HepG2 (cell line): Measurements from ENCODE around the gene CRIP1. TPM values are rescaled to one million over a fixed set of nuclear protein-coding genes. Genes with fewer than 3 reads are reported as not detected.

ENCODE experiments used
- ATAC-seq: fragments of 200-7000 bp; cut with Tn5 transposase; 3 replicates; pipeline ENCODE4 v1.9.1; 2020; ENCODE audit warnings: mild to moderate bottlenecking, moderate library complexity
- BruUV-seq: library from RNA; stranded (reverse); fragments of 400-500 nt; replicated peaks from 2 replicates; lab custom pipeline; 2021; lab: Mats Ljungman, UMichigan
- CTCF ChIA-PET: fragments of 300-600 bp; formaldehyde crosslinking; extraction: SDS; loops from one replicate; lab custom pipeline; 2021; ENCODE audit warnings: low total read pairs, inconsistent platforms, low intra/inter-chr PET ratio; lab: Yijun Ruan, JAX
- POLR2A ChIA-PET: fragments of 350-600 bp; sonication (Branson Sonifier 250); formaldehyde crosslinking; loops from one replicate; lab custom pipeline; 2020; ENCODE audit warnings: antibody characterized with exemption, inconsistent platforms; lab: Yijun Ruan, JAX
- DNase-seq: peaks from one replicate; pipeline ENCODE4 v3.0.0-alpha.2; 2015; ENCODE audit warnings: low spot score
- FAIRE-seq: peaks from 3 replicates; lab custom pipeline; 2011; peaks lifted over from hg19 to GRCh38; lab: Jason Lieb, UNC
- H2AFZ ChIP-seq: one replicate; pipeline ENCODE4 v1.6.1; 2011; ENCODE audit warnings: low read length, inconsistent platforms
- H3K27ac ChIP-seq: fragments of 300-600 bp; 3 replicates; pipeline ENCODE4 v1.8.0; 2011; ENCODE audit warnings: mixed run types, mild to moderate bottlenecking, mixed read lengths, low read length, inconsistent platforms; ENCODE audit not compliant: insufficient read depth; ENCODE audit errors: extremely low read length
- H3K27me3 ChIP-seq, 2 experiments: fragments of 200-600 bp in 1 of 2; 2 replicates in 1 of 2; 3 replicates in 1 of 2; pipeline versions ENCODE4 v1.6.0 to v1.8.0; 2011; ENCODE audit warnings: low read length in 2 of 2, mild to moderate bottlenecking in 2 of 2, moderate library complexity in 2 of 2, inconsistent platforms in 1 of 2; ENCODE audit not compliant: insufficient read depth in 2 of 2, control insufficient read depth in 1 of 2
- H3K36me3 ChIP-seq, 2 experiments: fragments of 200-600 bp in 1 of 2; replicated peaks in 1 of 2; 2 replicates in 1 of 2; 3 replicates in 1 of 2; pipeline versions ENCODE4 v1.5.1 to v1.8.0; 2011; ENCODE audit warnings: low read length in 2 of 2, inconsistent platforms in 1 of 2; ENCODE audit not compliant: insufficient read depth in 2 of 2, control insufficient read depth in 1 of 2
- H3K4me1 ChIP-seq: 2 replicates; pipeline ENCODE4 v1.5.1; 2012; ENCODE audit warnings: low read length, inconsistent platforms; ENCODE audit not compliant: insufficient read depth
- H3K4me2 ChIP-seq: 2 replicates; pipeline ENCODE4 v1.6.0; 2011; ENCODE audit warnings: low read depth, low read length, inconsistent platforms
- H3K4me3 ChIP-seq, 3 experiments: fragments of 200-600 bp in 1 of 3; sonication (generic), shearing (Covaris generic) in 1 of 3; replicated peaks in 1 of 3; 2 replicates each; pipeline ENCODE4 v1.5.1; 2011 to 2016; ENCODE audit warnings: low read length in 3 of 3, inconsistent platforms in 2 of 3, low read depth in 2 of 3, mild to moderate bottlenecking in 2 of 3, control low read depth in 1 of 3, mixed read lengths in 1 of 3; ENCODE audit not compliant: insufficient read depth in 1 of 3
- H3K79me2 ChIP-seq: one replicate; pipeline ENCODE4 v1.6.1; 2011; ENCODE audit warnings: low read length, inconsistent platforms; ENCODE audit not compliant: insufficient read depth
- H3K9ac ChIP-seq: 2 replicates; pipeline ENCODE4 v1.6.0; 2011; ENCODE audit warnings: mild to moderate bottlenecking, low read depth, low read length, inconsistent platforms; ENCODE audit not compliant: insufficient read depth
- H3K9me3 ChIP-seq: 2 replicates; pipeline ENCODE4 v1.5.1; 2012; ENCODE audit warnings: mild to moderate bottlenecking, low read length
- H4K20me1 ChIP-seq: 2 replicates; pipeline ENCODE4 v1.6.0; 2011; ENCODE audit warnings: inconsistent platforms, mild to moderate bottlenecking, low read length, moderate library complexity; ENCODE audit not compliant: insufficient read depth
- MIER3 ChIP-seq: IDR thresholded peaks from 2 replicates; pipeline ENCODE4 v1.6.1; 2016; ENCODE audit warnings: missing compliant biosample characterization, borderline replicate concordance
- STAT5B ChIP-seq: sonication (generic); formaldehyde crosslinking; IDR thresholded peaks from 2 replicates; pipeline ENCODE4 v1.4.0; 2020; ENCODE audit warnings: missing genetic modification reagents
- ZEB1 ChIP-seq: IDR thresholded peaks from 2 replicates; pipeline ENCODE4 v1.6.1; 2012; ENCODE audit warnings: mild to moderate bottlenecking, low read depth, inconsistent platforms; ENCODE audit not compliant: insufficient replicate concordance
- ZNF792 ChIP-seq: IDR thresholded peaks from 2 replicates; pipeline ENCODE4 v1.6.1; 2016
- ZNF839 ChIP-seq: sonication (generic); formaldehyde crosslinking; IDR thresholded peaks from 2 replicates; pipeline ENCODE4 v1.4.0; 2020; ENCODE audit warnings: missing genetic modification reagents, mild to moderate bottlenecking, borderline replicate concordance
- whole genome bisulfite sequencing: methylation state at CpG from one replicate; pipeline ENCODE4 v1.1.6; 2017; ENCODE audit warnings: low lambda C conversion rate; 5-methylcytosine and 5-hydroxymethylcytosine counted together
- in situ Hi-C: cut with HindIII; loops from 2 replicates; pipeline ENCODE4 v1.10.0; 2017; ENCODE audit warnings: low pct_unique_long_range_greater_than_20kb; ENCODE audit not compliant: extremely low pct_ligation_motif_present
- intact Hi-C: fragments of 100-400 bp; cut with micrococcal nuclease; formaldehyde crosslinking; loops from one replicate; pipeline ENCODE4 v1.10.0; 2022; ENCODE audit not compliant: unreplicated experiment
- polyA plus RNA-seq, 8 experiments: library from polyadenylated mRNA; depleted of rRNA in 3 of 8; stranded (reverse) in 7 of 8; unstranded in 1 of 8; fragments of >200 nt; fragmentation: Illumina TruSeq in 4 of 8; extraction: Trizol in 4 of 8; gene quantifications; 2 replicates each; pipeline versions ENCODE4 v1.2.1 to v1.2.3, GENCODE V29; 2011 to 2016; ENCODE audit warnings: low read depth in 4 of 8, missing spikeins in 1 of 8, mixed read lengths in 1 of 8; ENCODE audit not compliant: insufficient read depth in 1 of 8
- total RNA-seq, 5 experiments: library from RNA; depleted of rRNA; stranded (reverse); fragments of >200 nt; fragmentation: Illumina TruSeq; extraction: Trizol; gene quantifications; 2 replicates each; pipeline ENCODE4 v1.2.3, GENCODE V29; 2016; ENCODE audit warnings: low read depth in 1 of 5
- TF ChIP-seq, protein P1 (sequence below): sonication (generic); formaldehyde crosslinking; IDR thresholded peaks from 2 replicates; pipeline ENCODE4 v1.8.0; 2022; ENCODE audit warnings: mild to moderate bottlenecking, missing genetic modification reagents, borderline replicate concordance
- TF ChIP-seq, protein P2 (sequence below): sonication (generic); formaldehyde crosslinking; IDR thresholded peaks from 2 replicates; pipeline ENCODE4 v1.5.1; 2020; ENCODE audit warnings: mild to moderate bottlenecking, missing genetic modification reagents, moderate library complexity
- TF ChIP-seq, protein P3 (sequence below): sonication (generic); formaldehyde crosslinking; IDR thresholded peaks from 2 replicates; pipeline ENCODE4 v1.4.0; 2020; ENCODE audit warnings: missing genetic modification reagents
- TF ChIP-seq, protein P4 (sequence below): IDR thresholded peaks from 2 replicates; pipeline ENCODE4 v1.6.1; 2018; ENCODE audit warnings: missing genetic modification reagents
- TF ChIP-seq, protein P5 (sequence below): sonication (generic); formaldehyde crosslinking; IDR thresholded peaks from 2 replicates; pipeline ENCODE4 v1.5.0; 2020; ENCODE audit warnings: mild to moderate bottlenecking, missing genetic modification reagents, borderline replicate concordance
- TF ChIP-seq, protein P6 (sequence below): sonication (generic); formaldehyde crosslinking; IDR thresholded peaks from 2 replicates; pipeline ENCODE4 v1.4.0; 2020; ENCODE audit warnings: low read depth, mild to moderate bottlenecking, missing genetic modification reagents

The CRIP1 gene
- total and polyA plus RNA-seq, 2 of the 13 experiments (the other 11 are each of a cell fraction or from before 2014, with no cell fraction given) = 53.9 to 59.5 TPM

DNA sequence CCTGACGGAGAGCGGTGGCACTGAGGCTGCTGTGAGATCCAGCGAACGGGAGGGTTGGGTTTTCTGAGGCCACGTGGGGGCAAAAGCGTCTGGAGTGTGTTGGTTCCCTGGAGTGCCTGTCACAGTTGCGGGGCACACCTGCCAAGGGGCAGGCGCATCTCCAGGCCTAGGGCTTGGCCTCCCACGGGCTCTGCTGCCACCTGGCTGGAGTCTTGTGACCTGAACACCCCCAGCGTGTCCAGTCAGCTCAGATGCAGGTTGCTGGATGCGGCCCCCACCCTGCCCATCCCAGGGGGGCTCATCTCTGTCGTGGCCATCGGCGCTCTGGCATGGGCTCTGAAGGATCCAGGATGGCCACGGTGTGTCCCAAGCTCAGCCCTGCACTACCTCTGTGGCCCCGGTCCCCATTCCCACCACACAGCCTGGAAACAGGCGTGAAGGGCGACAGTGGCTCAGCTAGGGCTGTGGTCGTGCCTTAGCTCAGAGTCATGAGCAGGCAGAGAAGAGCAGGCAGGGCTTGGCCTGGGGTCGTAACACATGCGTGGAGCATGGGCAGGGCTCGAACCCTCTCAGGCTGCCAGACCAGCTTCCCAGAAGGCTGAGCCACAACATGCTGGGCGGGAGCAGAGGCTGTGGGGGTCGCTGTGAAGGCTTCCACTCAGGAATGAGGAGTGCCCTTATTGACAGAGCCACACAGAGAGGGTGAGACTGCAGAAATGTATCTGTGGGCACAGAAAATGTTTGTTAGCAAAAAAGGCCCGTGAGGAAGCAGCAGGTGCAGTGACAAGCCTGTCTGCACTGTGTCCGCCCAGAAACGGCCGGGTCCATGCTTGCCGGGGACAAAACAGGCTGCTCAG lies 35.6 kb upstream of the CRIP1 start:
- POLR2A ChIA-PET = no interaction called here
- no peak overlapping the region for H3K27ac ChIP-seq
- no peak for FAIRE-seq
- in situ Hi-C loops = no loop called here
- no peak overlapping the region for H2AFZ ChIP-seq
- no peak for DNase-seq
- no peaks in the 10 kb centered on the region for H3K27me3 ChIP-seq
- H3K36me3 ChIP-seq = peaks cover 20 to 48% of the 10 kb centered on the region in 2 experiments; a peak in 4 of 5 replicates
- H3K4me1 ChIP-seq = peaks cover 11% of the 10 kb centered on the region
- CTCF ChIA-PET = no interaction called here
- H3K9me3 ChIP-seq = no peaks in the 10 kb centered on the region
- H3K4me3 ChIP-seq = no peak overlapping the region
- intact Hi-C loops = no loop called here
- no peak for ATAC-seq
- H3K79me2 ChIP-seq = no peaks in the 10 kb centered on the region
- WGBS = 91% methylated on average over 14 of the region's 29 CpGs
- no TSS peak for BruUV-seq
- no peak overlapping the region for H3K9ac ChIP-seq
- no peak overlapping the region for H3K4me2 ChIP-seq
- no peaks in the 10 kb centered on the region for H4K20me1 ChIP-seq
- TF ChIP-seq, protein P1, sequence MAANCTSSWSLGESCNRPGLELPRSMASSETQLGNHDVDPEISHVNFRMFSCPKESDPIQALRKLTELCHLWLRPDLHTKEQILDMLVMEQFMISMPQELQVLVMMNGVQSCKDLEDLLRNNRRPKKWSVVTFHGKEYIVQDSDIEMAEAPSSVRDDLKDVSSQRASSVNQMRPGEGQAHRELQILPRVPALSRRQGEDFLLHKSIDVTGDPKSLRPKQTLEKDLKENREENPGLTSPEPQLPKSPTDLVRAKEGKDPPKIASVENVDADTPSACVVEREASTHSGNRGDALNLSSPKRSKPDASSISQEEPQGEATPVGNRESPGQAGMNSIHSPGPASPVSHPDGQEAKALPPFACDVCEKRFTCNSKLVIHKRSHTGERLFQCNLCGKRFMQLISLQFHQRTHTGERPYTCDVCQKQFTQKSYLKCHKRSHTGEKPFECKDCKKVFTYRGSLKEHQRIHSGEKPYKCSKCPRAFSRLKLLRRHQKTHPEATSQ (CRISPR knock-in tag) = no peak
- TF ChIP-seq, protein P2, sequence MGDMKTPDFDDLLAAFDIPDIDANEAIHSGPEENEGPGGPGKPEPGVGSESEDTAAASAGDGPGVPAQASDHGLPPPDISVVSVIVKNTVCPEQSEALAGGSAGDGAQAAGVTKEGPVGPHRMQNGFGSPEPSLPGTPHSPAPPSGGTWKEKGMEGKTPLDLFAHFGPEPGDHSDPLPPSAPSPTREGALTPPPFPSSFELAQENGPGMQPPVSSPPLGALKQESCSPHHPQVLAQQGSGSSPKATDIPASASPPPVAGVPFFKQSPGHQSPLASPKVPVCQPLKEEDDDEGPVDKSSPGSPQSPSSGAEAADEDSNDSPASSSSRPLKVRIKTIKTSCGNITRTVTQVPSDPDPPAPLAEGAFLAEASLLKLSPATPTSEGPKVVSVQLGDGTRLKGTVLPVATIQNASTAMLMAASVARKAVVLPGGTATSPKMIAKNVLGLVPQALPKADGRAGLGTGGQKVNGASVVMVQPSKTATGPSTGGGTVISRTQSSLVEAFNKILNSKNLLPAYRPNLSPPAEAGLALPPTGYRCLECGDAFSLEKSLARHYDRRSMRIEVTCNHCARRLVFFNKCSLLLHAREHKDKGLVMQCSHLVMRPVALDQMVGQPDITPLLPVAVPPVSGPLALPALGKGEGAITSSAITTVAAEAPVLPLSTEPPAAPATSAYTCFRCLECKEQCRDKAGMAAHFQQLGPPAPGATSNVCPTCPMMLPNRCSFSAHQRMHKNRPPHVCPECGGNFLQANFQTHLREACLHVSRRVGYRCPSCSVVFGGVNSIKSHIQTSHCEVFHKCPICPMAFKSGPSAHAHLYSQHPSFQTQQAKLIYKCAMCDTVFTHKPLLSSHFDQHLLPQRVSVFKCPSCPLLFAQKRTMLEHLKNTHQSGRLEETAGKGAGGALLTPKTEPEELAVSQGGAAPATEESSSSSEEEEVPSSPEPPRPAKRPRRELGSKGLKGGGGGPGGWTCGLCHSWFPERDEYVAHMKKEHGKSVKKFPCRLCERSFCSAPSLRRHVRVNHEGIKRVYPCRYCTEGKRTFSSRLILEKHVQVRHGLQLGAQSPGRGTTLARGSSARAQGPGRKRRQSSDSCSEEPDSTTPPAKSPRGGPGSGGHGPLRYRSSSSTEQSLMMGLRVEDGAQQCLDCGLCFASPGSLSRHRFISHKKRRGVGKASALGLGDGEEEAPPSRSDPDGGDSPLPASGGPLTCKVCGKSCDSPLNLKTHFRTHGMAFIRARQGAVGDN (CRISPR knock-in tag) = no peak
- no peak for TF ChIP-seq ZNF792 (CRISPR knock-in tag)
- TF ChIP-seq, protein P3, sequence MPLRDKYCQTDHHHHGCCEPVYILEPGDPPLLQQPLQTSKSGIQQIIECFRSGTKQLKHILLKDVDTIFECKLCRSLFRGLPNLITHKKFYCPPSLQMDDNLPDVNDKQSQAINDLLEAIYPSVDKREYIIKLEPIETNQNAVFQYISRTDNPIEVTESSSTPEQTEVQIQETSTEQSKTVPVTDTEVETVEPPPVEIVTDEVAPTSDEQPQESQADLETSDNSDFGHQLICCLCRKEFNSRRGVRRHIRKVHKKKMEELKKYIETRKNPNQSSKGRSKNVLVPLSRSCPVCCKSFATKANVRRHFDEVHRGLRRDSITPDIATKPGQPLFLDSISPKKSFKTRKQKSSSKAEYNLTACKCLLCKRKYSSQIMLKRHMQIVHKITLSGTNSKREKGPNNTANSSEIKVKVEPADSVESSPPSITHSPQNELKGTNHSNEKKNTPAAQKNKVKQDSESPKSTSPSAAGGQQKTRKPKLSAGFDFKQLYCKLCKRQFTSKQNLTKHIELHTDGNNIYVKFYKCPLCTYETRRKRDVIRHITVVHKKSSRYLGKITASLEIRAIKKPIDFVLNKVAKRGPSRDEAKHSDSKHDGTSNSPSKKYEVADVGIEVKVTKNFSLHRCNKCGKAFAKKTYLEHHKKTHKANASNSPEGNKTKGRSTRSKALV (CRISPR knock-in tag) = no peak
- no peak for TF ChIP-seq ZNF839
- TF ChIP-seq MIER3 (CRISPR knock-in tag) = no peak
- no peak for TF ChIP-seq STAT5B (CRISPR knock-in tag)
- TF ChIP-seq ZEB1 = no peak
- TF ChIP-seq, protein P4, sequence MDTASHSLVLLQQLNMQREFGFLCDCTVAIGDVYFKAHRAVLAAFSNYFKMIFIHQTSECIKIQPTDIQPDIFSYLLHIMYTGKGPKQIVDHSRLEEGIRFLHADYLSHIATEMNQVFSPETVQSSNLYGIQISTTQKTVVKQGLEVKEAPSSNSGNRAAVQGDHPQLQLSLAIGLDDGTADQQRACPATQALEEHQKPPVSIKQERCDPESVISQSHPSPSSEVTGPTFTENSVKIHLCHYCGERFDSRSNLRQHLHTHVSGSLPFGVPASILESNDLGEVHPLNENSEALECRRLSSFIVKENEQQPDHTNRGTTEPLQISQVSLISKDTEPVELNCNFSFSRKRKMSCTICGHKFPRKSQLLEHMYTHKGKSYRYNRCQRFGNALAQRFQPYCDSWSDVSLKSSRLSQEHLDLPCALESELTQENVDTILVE (CRISPR knock-in tag) = no peak
- TF ChIP-seq, protein P5, sequence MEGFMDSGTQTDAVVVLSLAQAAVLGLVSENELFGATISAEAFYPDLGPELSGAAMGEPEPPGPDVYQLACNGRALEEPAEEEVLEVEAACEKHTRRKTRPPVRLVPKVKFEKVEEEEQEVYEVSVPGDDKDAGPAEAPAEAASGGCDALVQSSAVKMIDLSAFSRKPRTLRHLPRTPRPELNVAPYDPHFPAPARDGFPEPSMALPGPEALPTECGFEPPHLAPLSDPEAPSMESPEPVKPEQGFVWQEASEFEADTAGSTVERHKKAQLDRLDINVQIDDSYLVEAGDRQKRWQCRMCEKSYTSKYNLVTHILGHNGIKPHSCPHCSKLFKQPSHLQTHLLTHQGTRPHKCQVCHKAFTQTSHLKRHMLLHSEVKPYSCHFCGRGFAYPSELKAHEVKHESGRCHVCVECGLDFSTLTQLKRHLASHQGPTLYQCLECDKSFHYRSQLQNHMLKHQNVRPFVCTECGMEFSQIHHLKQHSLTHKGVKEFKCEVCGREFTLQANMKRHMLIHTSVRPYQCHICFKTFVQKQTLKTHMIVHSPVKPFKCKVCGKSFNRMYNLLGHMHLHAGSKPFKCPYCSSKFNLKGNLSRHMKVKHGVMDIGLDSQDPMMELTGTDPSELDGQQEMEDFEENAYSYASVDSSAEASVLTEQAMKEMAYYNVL (CRISPR knock-in tag) = no peak
- TF ChIP-seq, protein P6, sequence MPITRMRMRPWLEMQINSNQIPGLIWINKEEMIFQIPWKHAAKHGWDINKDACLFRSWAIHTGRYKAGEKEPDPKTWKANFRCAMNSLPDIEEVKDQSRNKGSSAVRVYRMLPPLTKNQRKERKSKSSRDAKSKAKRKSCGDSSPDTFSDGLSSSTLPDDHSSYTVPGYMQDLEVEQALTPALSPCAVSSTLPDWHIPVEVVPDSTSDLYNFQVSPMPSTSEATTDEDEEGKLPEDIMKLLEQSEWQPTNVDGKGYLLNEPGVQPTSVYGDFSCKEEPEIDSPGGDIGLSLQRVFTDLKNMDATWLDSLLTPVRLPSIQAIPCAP (CRISPR knock-in tag) = no peak
